ENCODE results near the gene STIM2.

STIM2 gene

GRCh38 chr4:26858035-26858918 is 2.4 kb upstream of the STIM2 start:
- peak; percentile 60 for DNase-seq
- peak overlapping the region; percentile 82 for H4K91ac ChIP-seq (ENCODE audit: low read length)
- H3K4ac ChIP-seq (ENCODE audit: low read depth in 1 of 2, low read length in 2 of 2): peak overlapping the region in 1 of 2 experiments; percentile 65
- H3K9ac ChIP-seq (ENCODE audit: low read length): peak overlapping the region; percentile 91
- no peak overlapping the region for H2BK15ac ChIP-seq (ENCODE audit: low read depth, poor library complexity, severe bottlenecking)
- peak overlapping the region in 1 of 2 experiments; percentile 77 for H2BK12ac ChIP-seq (ENCODE audit: low read length in 2 of 2)
- H2AFZ ChIP-seq (ENCODE audit: low read depth, low read length): peak overlapping the region; percentile 97
- H3K4me3 ChIP-seq (ENCODE audit: insufficient read depth in 1 of 2, low read depth in 1 of 2, low read length in 2 of 2): peak overlapping the region; percentile 81 to 97
- no peak overlapping the region for H2BK5ac ChIP-seq (ENCODE audit: low read depth, low read length, poor library complexity, severe bottlenecking)
- no peaks in the 10 kb centered on the region for H3K36me3 ChIP-seq (ENCODE audit: control insufficient read depth in 1 of 2, insufficient read depth in 2 of 2, low read depth in 1 of 2, low read length in 2 of 2)
- peaks cover 4% of the 10 kb centered on the region for H3K79me1 ChIP-seq (replicated peaks; ENCODE audit: low read length, poor library complexity, severe bottlenecking)
- no peaks in the 10 kb centered on the region for H3K27me3 ChIP-seq (ENCODE audit: control insufficient read depth in 1 of 2, insufficient read depth in 1 of 2, low read length in 2 of 2)
- peaks cover 2% of the 10 kb centered on the region for H3K4me1 ChIP-seq (ENCODE audit: control insufficient read depth, insufficient read depth, low read depth, low read length)
- H3K18ac ChIP-seq (ENCODE audit: low read depth in 1 of 2, low read length in 2 of 2): peak overlapping the region; percentile 79 to 94
- H2AK5ac ChIP-seq (ENCODE audit: low read length, severe bottlenecking): no peak overlapping the region
- H3K23ac ChIP-seq (ENCODE audit: low read length in 2 of 2): no peak overlapping the region
- H3K14ac ChIP-seq (ENCODE audit: low read length in 2 of 2): peak overlapping the region in 1 of 2 experiments; percentile 78
- peak overlapping the region; percentile 11 for H2BK120ac ChIP-seq (ENCODE audit: low read depth, low read length)
- WGBS: 6% methylated on average over 16 of the region's 17 CpGs
- peak overlapping the region; percentile 30 for H4K8ac ChIP-seq (ENCODE audit: low read length)
- H3K4me2 ChIP-seq (ENCODE audit: low read length, poor library complexity, severe bottlenecking): peak overlapping the region; percentile 71
- H3K9me3 ChIP-seq (ENCODE audit: control insufficient read depth, low read length): no peaks in the 10 kb centered on the region
- no peak overlapping the region for H3K27ac ChIP-seq (ENCODE audit: low read length, poor library complexity, severe bottlenecking)

- no peak overlapping the region for H2BK15ac ChIP-seq (ENCODE audit: low read depth, poor library complexity, severe bottlenecking)
- H3K9ac ChIP-seq (ENCODE audit: low read length): peak overlapping the region; percentile 91
- H3K18ac ChIP-seq (ENCODE audit: low read depth in 1 of 2, low read length in 2 of 2): no peak overlapping the region
- H2AFZ ChIP-seq (ENCODE audit: low read depth, low read length): no peak overlapping the region
- no peaks in the 10 kb centered on the region for H3K36me3 ChIP-seq (ENCODE audit: control insufficient read depth in 1 of 2, insufficient read depth in 2 of 2, low read depth in 1 of 2, low read length in 2 of 2)
- H3K4me1 ChIP-seq (ENCODE audit: control insufficient read depth, insufficient read depth, low read depth, low read length): peaks cover 2% of the 10 kb centered on the region
- peaks cover 4% of the 10 kb centered on the region for H3K79me1 ChIP-seq (replicated peaks; ENCODE audit: low read length, poor library complexity, severe bottlenecking)
- H3K14ac ChIP-seq (ENCODE audit: low read length in 2 of 2): no peak overlapping the region
- H3K9me3 ChIP-seq (ENCODE audit: control insufficient read depth, low read length): no peaks in the 10 kb centered on the region
- no peak overlapping the region for H2BK5ac ChIP-seq (ENCODE audit: low read depth, low read length, poor library complexity, severe bottlenecking)
- no peak overlapping the region for H2AK5ac ChIP-seq (ENCODE audit: low read length, severe bottlenecking)
- H3K27me3 ChIP-seq (ENCODE audit: control insufficient read depth in 1 of 2, insufficient read depth in 1 of 2, low read length in 2 of 2): no peaks in the 10 kb centered on the region
- H4K91ac ChIP-seq (ENCODE audit: low read length): no peak overlapping the region
- 80% methylated on average over 2 of the region's 3 CpGs for WGBS
- no peak overlapping the region for H2BK120ac ChIP-seq (ENCODE audit: low read depth, low read length)
- H3K4me2 ChIP-seq (ENCODE audit: low read length, poor library complexity, severe bottlenecking): no peak overlapping the region
- DNase-seq: peak; percentile 86
- no peak overlapping the region for H3K27ac ChIP-seq (ENCODE audit: low read length, poor library complexity, severe bottlenecking)
- no peak overlapping the region for H4K8ac ChIP-seq (ENCODE audit: low read length)
- no peak overlapping the region for H3K4ac ChIP-seq (ENCODE audit: low read depth in 1 of 2, low read length in 2 of 2)
- peak overlapping the region in 1 of 2 experiments; percentile 97 for H3K4me3 ChIP-seq (ENCODE audit: insufficient read depth in 1 of 2, low read depth in 1 of 2, low read length in 2 of 2)
- H2BK12ac ChIP-seq (ENCODE audit: low read length in 2 of 2): no peak overlapping the region
- H3K23ac ChIP-seq (ENCODE audit: low read length in 2 of 2): no peak overlapping the region
These were observed 1.7 kb upstream of the STIM2 start for GRCh38 chr4:26858947-26859401.

GRCh38 chr4:26859762-26860156 is 882 bp upstream of the STIM2 start:
- H3K27ac ChIP-seq (ENCODE audit: low read length, poor library complexity, severe bottlenecking): no peak overlapping the region
- WGBS: 69% methylated on average over 4 of the region's 5 CpGs

GRCh38 chr4:26860922-26861433 is 337 bp downstream of the STIM2 start:
- WGBS: 0% methylated on average over 29 of the region's 70 CpGs
- Histone ChIP-seq H2AK5ac (ENCODE audit: low read length, severe bottlenecking) (no peak overlapping the region), H3K79me1 (replicated peaks; ENCODE audit: low read length, poor library complexity, severe bottlenecking) (peaks cover 4% of the 10 kb centered on the region), H3K14ac (ENCODE audit: low read length in 2 of 2) (peak overlapping the region in 1 of 2 experiments; percentile 76), H3K36me3 (ENCODE audit: control insufficient read depth in 1 of 2, insufficient read depth in 2 of 2, low read depth in 1 of 2, low read length in 2 of 2) (no peaks in the 10 kb centered on the region), H2BK5ac (ENCODE audit: low read depth, low read length, poor library complexity, severe bottlenecking) (peak overlapping the region; percentile 63), H4K8ac (ENCODE audit: low read length) (peak overlapping the region; percentile 82), H2BK12ac (ENCODE audit: low read length in 2 of 2) (peak overlapping the region in 1 of 2 experiments; percentile 78), H3K4me1 (ENCODE audit: control insufficient read depth, insufficient read depth, low read depth, low read length) (peaks cover 2% of the 10 kb centered on the region), H2BK15ac (ENCODE audit: low read depth, poor library complexity, severe bottlenecking) (peak overlapping the region; percentile 68), H3K4me3 (ENCODE audit: insufficient read depth in 1 of 2, low read depth in 1 of 2, low read length in 2 of 2) (peak overlapping the region; percentile 92 to 94), H2BK120ac (ENCODE audit: low read depth, low read length) (peak overlapping the region; percentile 54), H3K27me3 (ENCODE audit: control insufficient read depth in 1 of 2, insufficient read depth in 1 of 2, low read length in 2 of 2) (no peaks in the 10 kb centered on the region), H2AFZ (ENCODE audit: low read depth, low read length) (peak overlapping the region; percentile 88), H3K9me3 (ENCODE audit: control insufficient read depth, low read length) (no peaks in the 10 kb centered on the region), H3K18ac (ENCODE audit: low read depth in 1 of 2, low read length in 2 of 2) (peak overlapping the region; percentile 69 to 94), H3K23ac (ENCODE audit: low read length in 2 of 2) (peak overlapping the region in 1 of 2 experiments; percentile 95), H3K9ac (ENCODE audit: low read length) (peak overlapping the region; percentile 91), H3K4ac (ENCODE audit: low read depth in 1 of 2, low read length in 2 of 2) (peak overlapping the region; percentile 58 to 62), H4K91ac (ENCODE audit: low read length) (no peak overlapping the region), H3K27ac (ENCODE audit: low read length, poor library complexity, severe bottlenecking) (peak overlapping the region; percentile 67), H3K4me2 (ENCODE audit: low read length, poor library complexity, severe bottlenecking) (peak overlapping the region; percentile 88)
- DNase-seq: no peak

More at GRCh38 chr4:26859762-26860156, 882 bp upstream of the STIM2 start:
- Histone ChIP-seq H3K4ac (ENCODE audit: low read depth in 1 of 2, low read length in 2 of 2) (no peak overlapping the region), H3K4me3 (ENCODE audit: insufficient read depth in 1 of 2, low read depth in 1 of 2, low read length in 2 of 2) (peak overlapping the region in 1 of 2 experiments; percentile 94), H2BK15ac (ENCODE audit: low read depth, poor library complexity, severe bottlenecking) (no peak overlapping the region), H3K9me3 (ENCODE audit: control insufficient read depth, low read length) (no peaks in the 10 kb centered on the region), H4K91ac (ENCODE audit: low read length) (peak overlapping the region; percentile 73), H2BK5ac (ENCODE audit: low read depth, low read length, poor library complexity, severe bottlenecking) (no peak overlapping the region), H3K23ac (ENCODE audit: low read length in 2 of 2) (peak overlapping the region in 1 of 2 experiments; percentile 47), H2AK5ac (ENCODE audit: low read length, severe bottlenecking) (no peak overlapping the region), H2AFZ (ENCODE audit: low read depth, low read length) (no peak overlapping the region), H3K14ac (ENCODE audit: low read length in 2 of 2) (no peak overlapping the region), H2BK120ac (ENCODE audit: low read depth, low read length) (no peak overlapping the region), H3K79me1 (replicated peaks; ENCODE audit: low read length, poor library complexity, severe bottlenecking) (peaks cover 4% of the 10 kb centered on the region), H4K8ac (ENCODE audit: low read length) (peak overlapping the region; percentile 76), H2BK12ac (ENCODE audit: low read length in 2 of 2) (peak overlapping the region; percentile 69 to 98), H3K4me2 (ENCODE audit: low read length, poor library complexity, severe bottlenecking) (peak overlapping the region; percentile 78), H3K4me1 (ENCODE audit: control insufficient read depth, insufficient read depth, low read depth, low read length) (peaks cover 2% of the 10 kb centered on the region), H3K18ac (ENCODE audit: low read depth in 1 of 2, low read length in 2 of 2) (peak overlapping the region in 1 of 2 experiments; percentile 93), H3K27me3 (ENCODE audit: control insufficient read depth in 1 of 2, insufficient read depth in 1 of 2, low read length in 2 of 2) (no peaks in the 10 kb centered on the region), H3K36me3 (ENCODE audit: control insufficient read depth in 1 of 2, insufficient read depth in 2 of 2, low read depth in 1 of 2, low read length in 2 of 2) (no peaks in the 10 kb centered on the region), H3K9ac (ENCODE audit: low read length) (peak overlapping the region; percentile 91)
- DNase-seq: no peak

All from mesenchymal stem cell (in vitro differentiated cells and primary cell).